Stimulated activated memory B cell treated with anti-CD40 and anti-IgM and Interleukin-4, amounts not matched to agents 10 μg/mL and 1 μg/mL and 100 μg/mL, for 72 hours (primary cell): ENCODE measurements around the gene GMPR.
"Not testable (repeated sequence)": the region's sequence is repeated elsewhere in the genome, so short reads cannot be mapped to it uniquely, and the experiment has no call there.

ENCODE experiments used
- ATAC-seq: fragments of 150-1000 bp; cut with Tn5 transposase; 2 replicates; pipeline ENCODE4 v1.10.0; 2021
- H3K27ac Mint-ChIP-seq: one replicate; pipeline ENCODE4 v1.8.0; 2022; ENCODE audit warnings: mild to moderate bottlenecking, mixed read lengths
- H3K27me3 Mint-ChIP-seq: one replicate; pipeline ENCODE4 v1.8.0; 2022; ENCODE audit warnings: mixed read lengths
- H3K36me3 Mint-ChIP-seq: one replicate; pipeline ENCODE4 v1.8.0; 2022; ENCODE audit warnings: mixed read lengths
- H3K4me1 Mint-ChIP-seq: one replicate; pipeline ENCODE4 v1.8.0; 2022; ENCODE audit warnings: mixed read lengths
- H3K4me3 Mint-ChIP-seq: one replicate; pipeline ENCODE4 v1.8.0; 2022; ENCODE audit warnings: mild to moderate bottlenecking, moderate library complexity, mixed read lengths
- H3K9me3 Mint-ChIP-seq: one replicate; pipeline ENCODE4 v1.8.0; 2022; ENCODE audit warnings: mixed read lengths

The GMPR gene

DNA sequence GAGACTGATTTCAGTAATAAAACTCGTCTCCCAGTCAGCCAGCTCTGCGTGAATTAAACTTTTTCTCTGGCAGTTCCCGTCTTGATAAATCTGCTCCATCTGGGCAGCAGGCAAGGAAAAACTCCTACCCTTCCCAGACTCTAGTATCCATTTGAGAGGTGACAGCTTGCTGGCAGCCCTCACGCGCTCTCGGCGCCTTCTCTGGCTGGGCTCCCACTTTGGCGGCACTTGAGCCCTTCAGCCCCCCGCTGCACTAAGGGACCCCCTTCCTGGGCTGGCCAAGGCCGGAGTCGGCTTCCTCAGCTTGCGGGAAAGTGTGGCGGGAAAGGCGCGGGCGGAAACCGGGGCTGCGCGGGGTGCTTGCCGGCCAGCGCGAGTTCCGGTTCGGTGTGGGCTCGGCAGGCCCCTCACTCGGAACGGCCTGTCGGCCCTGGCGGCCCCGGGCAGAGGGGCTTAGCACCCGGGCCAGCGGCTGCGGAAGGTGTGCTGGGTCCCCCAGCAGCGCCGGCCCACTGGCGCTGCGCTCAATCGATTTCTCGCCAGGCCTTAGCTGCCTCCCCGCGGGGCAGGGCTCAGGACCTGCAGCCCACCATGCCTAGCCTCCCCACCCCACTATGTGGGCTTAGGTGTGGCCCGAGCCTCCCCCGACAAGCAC lies 21.8 kb upstream of the GMPR start:
- Mint-ChIP-seq H3K36me3 (no peaks in the 10 kb centered on the region), H3K4me1 (peaks cover 6% of the 10 kb centered on the region), H3K27ac (peak overlapping the region; percentile 30), H3K9me3 (no peaks in the 10 kb centered on the region), H3K27me3 (peaks cover 56% of the 10 kb centered on the region), H3K4me3 (peak overlapping the region; percentile 16)
- ATAC-seq = no peak

DNA sequence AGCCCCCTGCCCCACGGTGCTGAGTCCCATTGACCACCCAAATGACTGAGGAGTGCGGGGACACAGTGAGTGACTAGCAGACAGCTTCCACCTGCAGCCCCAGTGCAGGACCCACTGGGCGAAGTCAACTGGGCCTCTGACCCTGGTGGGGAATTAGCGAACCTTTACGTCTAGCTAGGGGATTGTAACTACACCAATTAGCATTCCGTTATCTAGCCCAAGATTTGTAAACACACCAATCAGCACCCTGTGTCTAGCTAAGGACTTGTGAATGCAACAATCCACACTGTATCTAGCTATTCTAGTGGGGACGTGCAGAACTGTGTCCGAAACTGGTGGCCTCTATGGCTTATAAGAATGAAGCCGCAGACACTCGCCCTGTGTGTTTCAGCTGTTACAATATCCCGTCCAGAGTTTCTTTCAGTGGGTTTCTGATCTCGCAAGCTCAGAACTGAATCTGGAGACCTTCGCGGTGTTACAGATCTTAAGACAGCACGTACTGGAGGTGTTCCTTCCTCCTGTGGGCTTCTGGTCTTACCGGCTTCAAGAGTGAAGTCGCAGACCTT lies 21.1 kb upstream of the GMPR start:
- Mint-ChIP-seq H3K36me3 (no peaks in the 10 kb centered on the region), H3K27me3 (peaks cover 52% of the 10 kb centered on the region), H3K27ac (peak overlapping the region; percentile 30), H3K4me3 (peak overlapping the region; percentile 16), H3K4me1 (peaks cover 6% of the 10 kb centered on the region), H3K9me3 (no peaks in the 10 kb centered on the region)
- no peak for ATAC-seq

DNA sequence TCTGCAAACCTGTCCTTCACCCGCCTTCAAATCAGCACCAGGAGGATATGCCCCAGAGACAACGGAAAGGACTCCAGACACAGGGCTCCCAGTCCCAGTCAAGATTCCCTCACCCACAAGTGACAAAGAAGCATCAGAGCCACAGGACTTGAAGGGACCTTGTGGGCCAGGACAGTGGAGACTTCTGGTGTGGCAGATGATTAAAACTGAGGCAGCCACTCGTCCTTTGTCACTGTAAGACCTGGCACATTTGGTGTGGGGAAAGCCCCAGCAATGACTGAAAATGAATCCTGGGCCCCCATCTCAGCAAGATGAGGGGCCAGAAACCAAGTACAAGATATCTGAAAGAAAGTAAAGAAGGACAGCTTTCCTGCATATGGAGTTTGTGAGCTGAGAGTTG lies 15.6 kb upstream of the GMPR start:
- Mint-ChIP-seq H3K9me3 (no peaks in the 10 kb centered on the region), H3K4me3 (no peak overlapping the region), H3K4me1 (no peaks in the 10 kb centered on the region), H3K27me3 (peaks cover 32% of the 10 kb centered on the region), H3K27ac (no peak overlapping the region), H3K36me3 (no peaks in the 10 kb centered on the region)
- ATAC-seq = no peak

DNA sequence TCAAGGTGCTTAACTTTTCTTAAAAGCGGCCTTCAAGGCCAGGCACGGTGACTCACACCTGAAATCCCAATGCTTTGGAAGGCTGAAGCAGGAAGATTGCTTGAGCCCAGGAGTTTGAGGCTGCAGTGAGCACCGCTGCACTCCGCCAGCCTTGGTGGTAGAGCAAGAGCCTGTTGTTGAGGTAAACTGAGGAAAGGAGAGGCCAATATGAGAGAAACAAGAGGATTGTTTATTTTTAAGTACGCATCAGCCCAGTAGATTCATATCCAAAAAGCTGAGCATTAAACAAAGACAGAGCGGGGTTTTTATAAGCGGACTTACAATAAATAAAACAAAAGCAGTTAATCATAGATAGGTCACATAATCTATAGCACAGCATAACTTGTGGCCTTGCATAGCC lies 15.0 kb upstream of the GMPR start:
- Mint-ChIP-seq H3K36me3 (no peaks in the 10 kb centered on the region), H3K4me1 (no peaks in the 10 kb centered on the region), H3K27me3 (peaks cover 29% of the 10 kb centered on the region), H3K27ac (no peak overlapping the region), H3K9me3 (no peaks in the 10 kb centered on the region), H3K4me3 (no peak overlapping the region)
- no peak for ATAC-seq

DNA sequence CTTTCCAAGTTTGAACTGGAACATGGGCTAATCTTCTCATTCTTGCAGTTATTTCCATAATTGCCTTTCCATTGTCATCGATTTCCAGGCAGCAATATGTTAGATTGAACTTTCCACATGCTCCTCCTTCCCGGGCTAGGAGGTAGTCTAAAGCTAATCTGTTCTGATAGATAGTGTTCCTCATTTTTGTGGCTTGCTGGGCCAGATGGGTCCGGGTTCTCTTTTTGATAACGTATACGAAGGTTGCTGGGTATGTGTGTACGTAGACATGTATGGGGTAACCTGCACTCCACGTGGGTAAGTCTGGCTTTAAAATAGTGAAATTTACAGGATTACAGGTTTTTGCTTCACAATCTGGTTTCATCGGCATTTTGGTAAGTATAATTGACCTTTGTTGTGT lies 14.0 kb upstream of the GMPR start:
- Mint-ChIP-seq H3K27ac (no peak overlapping the region), H3K9me3 (no peaks in the 10 kb centered on the region), H3K27me3 (peaks cover 18% of the 10 kb centered on the region), H3K4me3 (no peak overlapping the region), H3K4me1 (no peaks in the 10 kb centered on the region), H3K36me3 (no peaks in the 10 kb centered on the region)
- no peak for ATAC-seq

DNA sequence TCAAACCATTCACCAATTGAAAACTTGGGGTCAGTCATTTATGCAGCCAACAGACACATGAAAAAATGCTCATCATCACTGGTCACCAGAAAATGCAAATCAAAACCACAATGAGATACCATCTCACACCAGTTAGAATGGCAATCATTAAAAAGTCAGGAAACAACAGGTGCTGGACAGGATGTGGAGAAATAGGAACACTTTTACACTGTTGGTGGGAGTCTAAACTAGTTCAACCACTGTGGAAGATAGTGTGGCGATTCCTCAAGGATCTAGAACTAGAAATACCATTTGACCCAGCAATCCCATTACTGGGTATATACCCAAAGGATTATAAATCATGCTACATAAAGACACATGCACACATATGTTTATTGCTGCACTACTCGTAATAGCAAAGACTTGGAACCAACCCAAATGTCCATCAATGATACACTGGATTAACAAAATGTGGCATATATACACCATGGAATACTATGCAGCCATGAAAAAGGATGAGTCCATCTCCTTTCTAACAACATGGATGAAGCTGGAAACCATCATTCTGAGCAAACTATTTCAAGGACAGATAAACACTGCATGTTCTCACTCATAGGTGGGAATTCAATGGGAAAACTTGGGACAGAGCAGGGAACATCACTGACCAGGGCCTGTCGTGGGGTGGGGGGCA lies 13.2 kb upstream of the GMPR start:
- not testable (repeated sequence) for H3K36me3 Mint-ChIP-seq, H3K9me3 Mint-ChIP-seq, H3K27ac Mint-ChIP-seq, H3K4me3 Mint-ChIP-seq, H3K4me1 Mint-ChIP-seq, ATAC-seq
- H3K27me3 Mint-ChIP-seq = peaks cover 16% of the 10 kb centered on the region

DNA sequence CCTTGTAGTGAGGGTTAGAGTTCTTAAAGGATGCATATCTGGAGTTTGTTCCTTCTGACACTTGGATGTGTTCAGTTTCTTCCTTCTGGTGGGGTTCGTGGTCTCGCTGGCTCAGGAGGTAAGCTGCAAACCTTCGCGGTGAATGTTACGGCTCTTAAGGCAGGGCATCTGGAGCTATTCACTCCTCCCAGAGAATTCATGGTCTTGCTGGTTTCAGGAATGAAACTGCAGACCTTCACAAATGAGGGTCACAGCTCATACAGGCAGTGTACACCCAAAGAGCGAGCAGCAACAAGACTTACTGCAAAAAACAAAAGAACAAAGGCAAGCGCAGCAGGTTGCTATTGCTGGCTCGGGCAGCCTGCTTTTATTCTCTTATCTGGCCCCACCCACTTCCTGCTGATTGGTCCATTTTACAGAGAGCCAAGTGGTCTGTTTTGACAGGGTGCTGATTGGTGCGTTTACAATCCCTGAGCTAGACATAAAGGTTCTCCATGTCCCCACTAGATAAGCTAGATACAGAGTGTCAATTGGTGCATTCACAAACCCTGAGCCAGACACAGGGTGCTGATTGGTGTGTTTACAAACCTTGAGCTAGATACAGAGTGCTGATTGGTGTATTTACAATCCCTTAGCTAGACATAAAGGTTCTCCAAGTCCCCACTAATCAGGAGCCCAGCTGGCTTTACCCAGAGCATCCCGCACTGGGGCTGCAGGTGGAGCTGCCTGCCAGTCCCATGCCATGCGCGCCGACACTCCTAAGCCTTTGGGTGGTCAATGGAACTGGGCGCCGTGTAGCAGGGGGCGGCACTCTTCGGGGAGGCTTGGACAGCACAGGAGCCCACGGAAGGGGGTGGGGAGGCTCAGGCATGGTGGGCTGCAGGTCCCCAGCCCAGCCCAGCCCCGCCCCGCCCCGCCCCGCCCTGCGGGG lies 12.0 kb upstream of the GMPR start:
- ATAC-seq, H3K36me3 Mint-ChIP-seq, H3K9me3 Mint-ChIP-seq, H3K27ac Mint-ChIP-seq, H3K4me1 Mint-ChIP-seq, H3K4me3 Mint-ChIP-seq: not testable (repeated sequence)
- peaks cover 16% of the 10 kb centered on the region for H3K27me3 Mint-ChIP-seq

DNA sequence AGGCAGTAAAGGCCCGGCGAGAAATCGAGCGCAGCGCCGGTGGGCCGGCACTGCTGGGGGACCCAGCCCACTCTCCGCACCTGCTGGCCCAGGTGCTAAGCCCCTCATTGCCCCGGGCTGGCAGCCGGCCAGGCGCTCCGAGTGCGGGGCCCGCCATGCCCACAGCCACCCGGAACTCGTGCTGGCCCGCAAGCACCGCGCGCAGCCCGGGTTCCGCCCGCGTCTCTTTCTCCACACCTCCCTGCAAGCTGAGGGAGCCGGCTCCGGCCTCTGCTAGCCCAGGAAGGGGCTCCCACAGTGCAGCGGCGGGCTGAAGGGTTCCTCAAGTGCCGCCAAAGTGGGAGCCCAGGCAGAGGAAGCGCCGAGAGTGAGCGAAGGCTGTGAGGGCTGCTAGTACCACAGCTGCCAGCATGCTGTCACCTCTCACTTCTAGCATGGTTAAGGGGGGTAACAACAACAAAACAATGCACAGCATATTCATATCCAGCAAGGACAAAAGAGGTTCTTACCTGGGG lies 11.3 kb upstream of the GMPR start:
- Mint-ChIP-seq H3K27ac (no peak overlapping the region), H3K9me3 (no peaks in the 10 kb centered on the region), H3K4me3 (no peak overlapping the region), H3K36me3 (no peaks in the 10 kb centered on the region), H3K4me1 (no peaks in the 10 kb centered on the region), H3K27me3 (peaks cover 16% of the 10 kb centered on the region)
- no peak for ATAC-seq

DNA sequence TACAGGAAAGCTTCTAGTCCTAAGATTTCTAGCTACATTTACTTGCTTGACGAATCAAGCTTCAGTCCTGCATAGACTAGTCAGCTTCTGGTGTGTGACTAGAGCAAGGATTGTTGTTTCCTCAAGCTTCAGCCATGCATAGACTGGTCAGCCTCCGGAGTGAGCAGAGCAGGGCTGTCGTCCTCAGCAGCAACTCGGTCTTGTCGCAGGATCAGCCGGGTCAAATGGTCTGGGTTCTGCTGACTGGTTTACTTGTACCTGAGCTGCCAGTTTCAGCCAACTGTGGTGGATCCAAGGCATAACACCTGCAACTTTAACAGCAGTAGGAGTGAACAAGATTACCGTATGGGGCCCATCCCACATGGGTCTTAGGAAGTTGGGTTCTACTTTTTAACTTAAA lies 10.8 kb upstream of the GMPR start:
- H3K9me3 Mint-ChIP-seq = no peaks in the 10 kb centered on the region
- H3K4me3 Mint-ChIP-seq = no peak overlapping the region
- H3K27me3 Mint-ChIP-seq = peaks cover 11% of the 10 kb centered on the region
- no peaks in the 10 kb centered on the region for H3K36me3 Mint-ChIP-seq
- no peaks in the 10 kb centered on the region for H3K4me1 Mint-ChIP-seq
- no peak for ATAC-seq
- H3K27ac Mint-ChIP-seq = no peak overlapping the region

DNA sequence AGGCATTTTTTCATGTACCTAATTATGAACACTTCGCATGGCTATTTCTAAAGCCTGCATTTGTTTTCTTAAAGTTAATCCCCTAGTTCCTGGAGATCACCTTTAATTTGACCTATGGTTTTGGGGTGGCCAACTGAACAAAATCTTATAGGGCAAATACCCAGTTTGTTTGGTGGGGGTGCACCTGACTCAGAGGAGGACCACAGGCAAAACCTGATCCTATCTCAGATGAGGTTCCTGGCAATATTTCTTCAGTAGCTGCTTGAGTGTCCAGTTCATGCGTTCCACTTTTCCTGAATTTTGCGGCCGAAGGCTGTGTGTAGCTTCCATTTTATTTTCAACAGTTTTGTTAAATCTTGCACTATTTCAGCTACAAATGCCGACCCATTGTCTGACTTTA lies 10.3 kb upstream of the GMPR start:
- Mint-ChIP-seq H3K27ac (no peak overlapping the region), H3K36me3 (no peaks in the 10 kb centered on the region), H3K4me3 (no peak overlapping the region), H3K4me1 (no peaks in the 10 kb centered on the region), H3K27me3 (peaks cover 7% of the 10 kb centered on the region), H3K9me3 (no peaks in the 10 kb centered on the region)
- ATAC-seq = no peak

DNA sequence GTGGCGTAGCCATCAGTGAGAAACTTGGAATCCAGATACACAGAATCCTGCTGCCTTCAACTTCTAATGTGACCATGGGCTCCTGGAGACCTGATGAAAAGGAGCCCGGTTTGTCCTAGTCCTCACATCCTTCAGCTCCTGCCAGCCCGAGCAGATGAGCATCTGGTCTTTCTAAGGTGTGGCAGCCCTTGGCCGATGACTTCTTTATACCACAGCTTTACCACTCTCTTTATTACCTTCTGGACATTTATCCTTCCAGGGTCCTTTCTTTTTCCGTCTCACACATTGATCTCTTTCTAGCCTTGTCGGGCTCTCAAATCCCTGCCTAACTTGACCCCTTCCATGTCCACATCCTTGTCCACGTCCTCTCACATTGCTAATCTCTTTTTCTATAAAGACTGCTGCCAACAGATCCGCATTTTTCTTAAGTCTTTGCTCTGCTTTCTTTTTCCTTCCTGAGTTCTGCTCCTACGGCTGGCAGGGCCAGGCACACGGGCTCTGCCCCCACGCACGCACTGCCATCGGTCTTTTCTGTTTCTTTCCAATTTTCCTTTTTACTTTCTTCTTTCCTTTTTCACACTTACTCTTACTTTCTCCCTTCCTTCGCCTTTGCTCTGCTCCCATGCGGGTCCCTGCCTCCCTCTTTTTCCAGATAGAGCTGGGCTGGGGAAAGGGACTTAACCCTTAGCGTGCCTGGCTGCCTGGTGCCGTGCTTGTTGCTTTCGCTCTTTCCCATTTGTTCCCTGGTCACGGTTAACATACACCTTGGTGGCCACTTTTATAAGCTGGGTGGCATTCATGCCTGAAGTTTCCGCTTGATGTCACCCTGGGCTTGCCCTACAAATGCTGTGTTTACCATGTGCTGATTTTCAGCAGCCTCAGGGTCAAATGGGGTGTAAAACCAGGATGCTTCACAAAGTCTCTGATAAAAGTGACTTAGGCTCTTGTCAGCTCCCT lies 9.4 kb upstream of the GMPR start:
- H3K4me3 Mint-ChIP-seq = no peak overlapping the region
- no peaks in the 10 kb centered on the region for H3K36me3 Mint-ChIP-seq
- no peaks in the 10 kb centered on the region for H3K4me1 Mint-ChIP-seq
- H3K9me3 Mint-ChIP-seq = no peaks in the 10 kb centered on the region
- H3K27me3 Mint-ChIP-seq = peaks cover 6% of the 10 kb centered on the region
- no peak overlapping the region for H3K27ac Mint-ChIP-seq
- ATAC-seq = no peak

DNA sequence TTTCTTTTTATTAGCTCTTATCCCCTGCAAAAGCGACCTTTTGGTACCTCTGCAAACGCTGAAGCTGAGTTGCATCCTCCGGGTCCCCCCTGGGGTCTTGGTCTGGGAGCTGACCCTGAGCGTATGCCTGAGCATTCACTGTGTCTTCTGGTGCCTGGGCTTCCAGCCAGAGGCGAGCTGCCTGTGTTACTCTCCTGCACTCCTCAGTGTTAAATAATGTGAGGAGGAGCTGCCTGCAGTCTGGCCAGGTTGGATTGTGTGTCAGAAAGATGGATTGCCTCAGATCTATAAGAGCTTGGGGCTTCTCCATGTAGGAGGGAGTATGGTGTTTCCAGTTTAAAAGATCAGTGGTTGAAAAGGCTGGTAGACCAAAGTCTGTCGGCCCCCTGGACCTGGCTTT lies 8.7 kb upstream of the GMPR start:
- no peak for ATAC-seq
- H3K36me3 Mint-ChIP-seq = no peaks in the 10 kb centered on the region
- H3K9me3 Mint-ChIP-seq = no peaks in the 10 kb centered on the region
- H3K4me3 Mint-ChIP-seq = no peak overlapping the region
- H3K4me1 Mint-ChIP-seq = no peaks in the 10 kb centered on the region
- peaks cover 13% of the 10 kb centered on the region for H3K27me3 Mint-ChIP-seq
- no peak overlapping the region for H3K27ac Mint-ChIP-seq

DNA sequence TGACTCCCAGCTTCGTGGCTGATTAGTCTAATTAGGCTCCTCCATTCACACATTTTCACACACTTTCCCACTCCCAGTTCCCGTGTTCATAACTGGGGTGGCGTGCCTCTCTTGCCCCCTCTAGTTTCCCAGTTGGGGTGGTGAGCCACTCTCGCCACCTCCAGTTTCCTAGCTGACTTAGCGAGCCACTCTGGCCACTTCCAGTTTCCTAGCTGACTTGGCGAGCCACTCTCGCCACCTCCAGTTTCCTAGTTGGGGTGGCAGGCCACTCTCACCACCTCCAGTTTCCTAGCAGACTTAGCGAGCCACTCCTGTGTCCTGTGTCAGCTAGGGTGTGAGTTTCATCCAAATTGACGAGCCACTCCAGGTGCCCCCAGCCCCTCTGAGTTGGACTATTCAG lies 7.4 kb upstream of the GMPR start:
- peaks cover 6% of the 10 kb centered on the region for H3K4me1 Mint-ChIP-seq
- H3K4me3 Mint-ChIP-seq = no peak overlapping the region
- no peaks in the 10 kb centered on the region for H3K36me3 Mint-ChIP-seq
- H3K9me3 Mint-ChIP-seq = no peaks in the 10 kb centered on the region
- ATAC-seq = no peak
- H3K27me3 Mint-ChIP-seq = peaks cover 23% of the 10 kb centered on the region
- H3K27ac Mint-ChIP-seq = no peak overlapping the region

DNA sequence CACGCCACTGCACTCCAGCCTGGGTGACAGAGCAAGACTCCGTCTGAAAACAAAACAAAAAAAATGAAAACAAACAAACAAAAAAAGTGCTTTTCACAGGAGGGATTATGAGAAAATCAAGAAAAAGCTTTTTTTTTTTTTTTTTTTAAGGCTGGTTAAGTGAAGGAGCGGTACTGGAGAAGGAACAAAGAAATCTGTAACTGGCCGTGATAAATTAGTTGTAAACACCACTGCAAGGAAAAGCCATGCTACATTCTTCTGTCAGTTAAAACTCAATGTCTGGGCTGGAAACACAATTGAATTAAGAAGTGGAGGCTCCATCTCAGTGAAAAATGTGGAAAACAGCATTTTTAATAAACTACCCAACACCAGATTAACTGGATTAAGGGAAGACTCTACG lies 6.3 kb upstream of the GMPR start:
- no peak overlapping the region for H3K27ac Mint-ChIP-seq
- peaks cover 18% of the 10 kb centered on the region for H3K4me1 Mint-ChIP-seq
- no peaks in the 10 kb centered on the region for H3K9me3 Mint-ChIP-seq
- no peaks in the 10 kb centered on the region for H3K36me3 Mint-ChIP-seq
- no peak for ATAC-seq
- H3K4me3 Mint-ChIP-seq = no peak overlapping the region
- peaks cover 23% of the 10 kb centered on the region for H3K27me3 Mint-ChIP-seq
